Measurements from ENCODE around the gene ATP6V0E2.
"Not testable (repeated sequence)": the region's sequence is repeated elsewhere in the genome, so short reads cannot be mapped to it uniquely, and the experiment has no call there.

Gene ATP6V0E2

DNA sequence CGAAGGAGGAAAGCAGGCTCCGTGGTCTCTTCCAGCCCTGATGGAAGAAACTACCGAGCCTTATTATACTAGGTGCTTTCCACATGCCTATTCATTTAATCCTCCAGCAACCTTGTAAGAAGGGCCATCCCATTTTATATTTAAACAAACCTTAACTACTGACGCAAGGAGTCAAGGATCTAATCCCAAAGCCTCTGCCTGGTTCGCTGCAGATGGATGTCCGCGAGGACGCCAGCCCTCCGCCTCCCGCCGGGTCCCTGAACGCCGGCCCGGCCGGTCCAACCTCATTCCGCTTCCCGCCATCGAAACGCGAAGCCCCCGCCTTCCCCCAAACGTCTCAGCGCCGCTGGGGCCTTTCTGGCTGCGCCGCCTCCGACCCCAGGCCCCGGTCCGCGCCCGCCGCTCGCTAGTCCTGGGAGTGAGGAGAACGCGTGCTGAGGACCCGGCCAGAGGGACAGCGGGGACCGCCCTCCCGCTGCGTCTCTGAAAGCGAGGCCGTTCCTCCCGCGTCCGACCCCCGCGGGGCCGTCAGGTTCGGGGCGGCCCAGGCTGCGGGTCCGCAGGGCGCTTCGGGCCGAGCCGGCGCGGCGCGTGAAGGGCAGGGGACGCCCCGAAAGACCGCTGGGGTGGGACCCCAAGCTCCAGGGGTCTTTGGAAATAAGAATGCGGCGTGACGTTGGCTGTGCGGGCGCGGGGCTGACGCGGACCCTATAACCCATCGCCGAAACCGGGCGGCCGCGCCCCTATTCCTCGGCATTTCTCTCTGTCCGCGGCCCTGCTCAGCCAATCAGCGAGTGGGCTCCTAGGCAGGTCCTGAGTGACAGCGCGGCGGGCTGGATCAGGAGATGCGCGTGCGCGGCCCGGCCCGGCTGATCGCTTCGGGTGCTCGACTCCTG lies at the start of gene ATP6V0E2:
Gene ATP6V0E2 (plus strand): TSS at position 896 of the 896 bp plus-strand sequence. CDS start 97 bp downstream, outside the sequence.
- H3K9me3 ChIP-seq (ENCODE audit: control insufficient read depth in 5 of 5, low read length in 5 of 5): no peaks in the 10 kb centered on the region
- H3K9ac ChIP-seq (ENCODE audit: low read length in 5 of 5): peak within 1 kb of the TSS; percentile 56 to 86 (median 76)
- H3K4me3 ChIP-seq (ENCODE audit: low read depth in 1 of 5, low read length in 5 of 5): peak within 1 kb of the TSS; percentile 70 to 82 (median 77)
- H3K27me3 ChIP-seq (ENCODE audit: control insufficient read depth in 5 of 5, insufficient read depth in 4 of 5, low read length in 5 of 5): no peaks in the 10 kb centered on the region
- peaks cover 0 to 4% (median 0%) of the 10 kb centered on the region in 5 donors for H3K36me3 ChIP-seq (ENCODE audit: control insufficient read depth in 5 of 5, insufficient read depth in 5 of 5, low read length in 5 of 5)
- H3K4me1 ChIP-seq (ENCODE audit: control insufficient read depth in 5 of 5, insufficient read depth in 5 of 5, low read length in 5 of 5): peaks cover 0 to 70% (median 66%) of the 10 kb centered on the region in 5 donors
- peak within 1 kb of the TSS; percentile 82 for H3K27ac ChIP-seq (ENCODE audit: low read depth, low read length)

DNA sequence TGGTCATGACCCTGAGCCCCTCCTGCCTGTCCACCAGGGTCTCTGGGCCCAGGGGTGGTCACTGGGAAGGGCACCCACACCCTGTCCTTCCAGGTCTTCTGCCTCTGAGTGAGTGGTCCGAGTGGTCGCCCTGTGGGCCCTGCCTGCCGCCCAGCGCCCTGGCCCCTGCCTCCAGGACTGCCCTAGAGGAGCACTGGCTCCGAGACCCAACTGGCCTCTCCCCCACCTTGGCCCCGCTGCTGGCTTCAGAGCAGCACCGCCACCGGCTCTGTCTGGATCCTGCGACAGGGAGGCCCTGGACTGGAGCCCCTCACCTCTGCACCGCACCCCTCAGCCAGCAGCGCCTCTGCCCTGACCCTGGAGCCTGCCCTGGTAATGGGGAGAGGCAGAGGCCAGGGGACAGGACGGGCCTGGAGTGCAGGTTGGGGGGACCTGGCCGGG lies 49.4 kb upstream of the ATP6V0E2 start:
- Histone ChIP-seq H3K27me3 (ENCODE audit: control insufficient read depth in 5 of 5, insufficient read depth in 4 of 5, low read length in 5 of 5) (peaks cover 0 to 13% (median 8%) of the 10 kb centered on the region in 5 donors), H3K9me3 (ENCODE audit: control insufficient read depth in 5 of 5, low read length in 5 of 5) (no peaks in the 10 kb centered on the region), H3K9ac (ENCODE audit: low read length in 5 of 5) (no peak overlapping the region), H3K36me3 (ENCODE audit: control insufficient read depth in 5 of 5, insufficient read depth in 5 of 5, low read length in 5 of 5) (no peaks in the 10 kb centered on the region), H3K4me1 (ENCODE audit: control insufficient read depth in 5 of 5, insufficient read depth in 5 of 5, low read length in 5 of 5) (peaks cover 0 to 10% (median 0%) of the 10 kb centered on the region in 5 donors), H3K4me3 (ENCODE audit: low read depth in 1 of 5, low read length in 5 of 5) (no peak overlapping the region), H3K27ac (ENCODE audit: low read depth, low read length) (no peak overlapping the region)

DNA sequence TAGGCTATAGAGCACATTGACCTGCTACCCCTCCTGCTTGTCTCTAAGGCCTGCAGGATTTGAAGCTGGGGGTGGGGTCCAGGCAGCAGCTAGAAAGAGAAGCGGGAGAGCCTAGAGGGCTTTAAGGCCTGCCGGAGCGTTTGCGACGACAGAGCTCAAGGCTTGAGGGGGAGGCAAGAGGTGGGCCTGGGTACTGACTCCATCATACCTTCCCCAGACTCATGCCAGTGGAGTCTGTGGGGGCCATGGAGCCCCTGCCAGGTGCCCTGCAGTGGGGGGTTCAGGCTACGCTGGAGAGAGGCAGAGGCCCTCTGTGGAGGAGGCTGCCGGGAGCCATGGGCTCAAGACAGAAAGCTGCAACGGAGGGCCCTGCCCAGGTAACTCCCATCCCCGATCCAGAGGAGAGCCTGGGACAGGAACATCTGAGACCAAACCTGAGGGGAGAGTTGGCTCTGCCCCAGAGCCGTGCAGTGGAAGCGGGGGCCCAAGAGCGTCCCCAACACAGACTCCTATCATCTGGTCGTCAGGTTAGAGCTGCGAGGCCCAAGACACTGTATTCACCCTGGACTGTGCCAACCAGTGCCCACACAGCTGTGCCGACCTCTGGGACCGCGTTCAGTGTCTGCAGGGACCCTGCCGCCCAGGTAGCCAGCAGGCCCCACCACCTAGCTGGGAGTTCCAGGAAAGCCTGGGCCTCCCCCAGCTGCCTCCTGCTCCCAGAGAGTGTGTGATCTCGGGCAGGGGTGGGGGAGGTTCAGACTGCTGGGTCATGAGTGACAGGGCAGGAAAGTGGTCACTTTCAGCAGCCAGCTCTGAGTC lies 48.8 kb upstream of the ATP6V0E2 start:
- Histone ChIP-seq H3K9me3 (ENCODE audit: control insufficient read depth in 5 of 5, low read length in 5 of 5) (no peaks in the 10 kb centered on the region), H3K4me1 (ENCODE audit: control insufficient read depth in 5 of 5, insufficient read depth in 5 of 5, low read length in 5 of 5) (peaks cover 0 to 10% (median 0%) of the 10 kb centered on the region in 5 donors), H3K36me3 (ENCODE audit: control insufficient read depth in 5 of 5, insufficient read depth in 5 of 5, low read length in 5 of 5) (no peaks in the 10 kb centered on the region), H3K27me3 (ENCODE audit: control insufficient read depth in 5 of 5, insufficient read depth in 4 of 5, low read length in 5 of 5) (peaks cover 0 to 13% (median 8%) of the 10 kb centered on the region in 5 donors), H3K9ac (ENCODE audit: low read length in 5 of 5) (no peak overlapping the region), H3K4me3 (ENCODE audit: low read depth in 1 of 5, low read length in 5 of 5) (no peak overlapping the region), H3K27ac (ENCODE audit: low read depth, low read length) (no peak overlapping the region)

DNA sequence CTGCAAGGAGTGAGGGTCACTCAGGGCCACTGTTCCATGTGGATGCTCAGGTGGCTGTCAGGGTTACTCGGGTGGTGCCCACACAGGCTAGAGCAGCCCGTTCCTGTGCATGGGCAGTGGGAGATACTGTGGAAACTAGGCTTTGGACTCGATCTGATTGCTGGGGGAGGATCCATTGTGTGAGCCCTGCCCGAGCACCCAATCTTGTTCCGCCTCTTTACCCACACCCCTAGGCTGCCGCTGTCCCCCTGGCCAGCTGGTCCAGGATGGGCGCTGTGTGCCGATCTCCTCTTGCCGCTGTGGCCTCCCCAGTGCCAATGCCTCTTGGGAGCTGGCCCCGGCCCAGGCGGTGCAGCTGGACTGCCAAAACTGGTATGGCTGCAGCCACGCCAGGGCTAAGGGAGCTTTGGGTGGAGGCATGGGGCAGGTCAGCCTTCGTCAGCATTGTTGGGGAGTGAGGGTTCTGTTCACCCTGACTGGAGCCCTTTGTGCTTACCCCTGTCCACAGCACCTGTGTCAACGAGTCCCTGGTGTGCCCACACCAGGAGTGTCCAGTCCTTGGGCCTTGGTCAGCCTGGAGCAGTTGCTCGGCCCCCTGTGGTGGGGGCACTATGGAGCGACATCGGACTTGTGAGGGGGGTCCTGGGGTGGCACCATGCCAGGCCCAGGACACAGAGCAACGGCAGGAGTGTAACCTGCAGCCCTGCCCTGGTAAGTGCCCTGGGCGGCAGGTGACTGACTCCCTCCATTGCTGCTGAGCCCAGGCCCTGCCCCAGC lies 48.0 kb upstream of the ATP6V0E2 start:
- Histone ChIP-seq H3K4me3 (ENCODE audit: low read depth in 1 of 5, low read length in 5 of 5) (no peak overlapping the region), H3K27me3 (ENCODE audit: control insufficient read depth in 5 of 5, insufficient read depth in 4 of 5, low read length in 5 of 5) (peaks cover 0 to 15% (median 10%) of the 10 kb centered on the region in 5 donors), H3K9ac (ENCODE audit: low read length in 5 of 5) (no peak overlapping the region), H3K4me1 (ENCODE audit: control insufficient read depth in 5 of 5, insufficient read depth in 5 of 5, low read length in 5 of 5) (peaks cover 0 to 8% (median 0%) of the 10 kb centered on the region in 5 donors), H3K36me3 (ENCODE audit: control insufficient read depth in 5 of 5, insufficient read depth in 5 of 5, low read length in 5 of 5) (no peaks in the 10 kb centered on the region), H3K27ac (ENCODE audit: low read depth, low read length) (no peak overlapping the region), H3K9me3 (ENCODE audit: control insufficient read depth in 5 of 5, low read length in 5 of 5) (no peaks in the 10 kb centered on the region)

DNA sequence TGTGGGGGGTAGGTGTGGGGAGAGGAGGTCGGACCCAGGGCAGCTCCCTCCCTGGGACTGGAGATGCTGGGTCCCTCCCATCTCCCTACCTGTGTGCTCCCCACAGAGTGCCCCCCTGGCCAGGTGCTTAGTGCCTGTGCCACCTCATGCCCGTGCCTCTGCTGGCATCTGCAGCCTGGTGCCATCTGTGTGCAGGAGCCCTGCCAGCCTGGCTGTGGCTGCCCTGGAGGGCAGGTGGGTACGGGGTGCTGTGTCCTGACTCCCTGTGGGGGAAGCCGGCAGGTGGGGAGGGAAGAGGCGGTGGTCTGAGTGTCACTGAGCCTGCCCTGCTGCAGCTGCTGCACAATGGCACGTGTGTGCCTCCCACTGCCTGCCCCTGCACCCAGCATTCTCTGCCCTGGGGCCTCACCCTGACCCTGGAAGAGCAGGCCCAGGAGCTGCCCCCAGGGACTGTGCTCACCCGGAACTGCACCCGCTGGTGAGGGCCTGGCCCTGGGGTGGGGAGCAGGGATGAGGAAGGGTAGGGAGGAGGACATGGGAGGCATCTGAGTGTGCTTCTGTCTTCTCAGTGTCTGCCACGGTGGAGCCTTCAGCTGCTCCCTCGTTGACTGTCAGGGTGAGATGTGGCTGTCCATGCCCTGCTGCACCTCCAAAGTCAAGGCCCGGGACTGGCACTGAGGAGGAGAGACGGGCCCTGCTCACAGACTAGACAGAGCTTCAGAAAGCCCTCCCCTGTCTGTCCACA lies 47.3 kb upstream of the ATP6V0E2 start:
- H3K4me3 ChIP-seq (ENCODE audit: low read depth in 1 of 5, low read length in 5 of 5): no peak overlapping the region

DNA sequence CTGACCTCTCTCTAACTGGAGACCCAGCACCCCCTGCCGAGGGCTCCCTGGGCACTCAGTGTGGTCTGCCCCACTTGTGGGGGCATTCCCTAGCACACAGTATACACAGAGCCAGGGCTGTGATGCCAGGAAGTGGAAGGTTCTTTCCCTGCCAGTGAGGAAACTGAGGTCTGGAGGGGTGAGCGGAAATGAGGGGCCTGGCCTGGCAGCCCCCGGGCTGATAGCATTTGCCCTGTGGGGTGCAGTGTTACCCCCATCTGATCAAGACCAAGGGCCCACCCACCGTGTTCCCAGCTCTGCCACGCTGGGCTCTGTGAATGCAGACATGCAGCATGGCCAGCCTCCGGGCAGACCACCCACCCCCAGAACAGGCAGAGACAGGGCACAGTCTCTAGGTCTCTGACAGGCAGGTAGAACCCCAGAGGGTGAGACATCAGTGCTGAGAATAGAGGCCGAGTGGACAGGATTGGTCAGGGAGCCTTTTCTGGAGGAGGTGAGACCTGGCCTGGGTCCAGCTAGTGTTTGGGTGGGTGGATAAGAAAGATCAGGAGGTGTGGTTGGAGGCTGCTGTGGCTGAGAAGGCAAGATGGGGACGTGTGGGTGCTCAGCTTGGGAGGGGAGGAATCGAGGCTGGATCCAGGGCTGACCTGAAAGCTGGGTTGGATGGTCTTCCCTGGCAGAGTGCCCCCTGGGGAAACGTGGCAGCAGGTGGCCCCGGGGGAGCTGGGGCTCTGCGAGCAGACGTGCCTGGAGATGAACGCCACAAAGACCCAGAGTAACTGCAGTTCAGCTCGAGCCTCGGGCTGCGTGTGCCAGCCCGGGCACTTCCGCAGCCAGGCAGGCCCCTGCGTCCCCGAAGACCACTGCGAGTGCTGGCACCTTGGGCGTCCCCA lies 46.4 kb upstream of the ATP6V0E2 start:
- Histone ChIP-seq H3K9ac (ENCODE audit: low read length in 5 of 5) (no peak overlapping the region), H3K27me3 (ENCODE audit: control insufficient read depth in 5 of 5, insufficient read depth in 4 of 5, low read length in 5 of 5) (peaks cover 5 to 23% (median 12%) of the 10 kb centered on the region in 5 donors), H3K9me3 (ENCODE audit: control insufficient read depth in 5 of 5, low read length in 5 of 5) (no peaks in the 10 kb centered on the region), H3K4me3 (ENCODE audit: low read depth in 1 of 5, low read length in 5 of 5) (no peak overlapping the region), H3K4me1 (ENCODE audit: control insufficient read depth in 5 of 5, insufficient read depth in 5 of 5, low read length in 5 of 5) (peaks cover 0 to 4% (median 0%) of the 10 kb centered on the region in 5 donors), H3K36me3 (ENCODE audit: control insufficient read depth in 5 of 5, insufficient read depth in 5 of 5, low read length in 5 of 5) (no peaks in the 10 kb centered on the region), H3K27ac (ENCODE audit: low read depth, low read length) (no peak overlapping the region)

More for the DNA sequence above, 47.3 kb upstream of the ATP6V0E2 start:
- Histone ChIP-seq H3K4me1 (ENCODE audit: control insufficient read depth in 5 of 5, insufficient read depth in 5 of 5, low read length in 5 of 5) (peaks cover 0 to 4% (median 0%) of the 10 kb centered on the region in 5 donors), H3K9ac (ENCODE audit: low read length in 5 of 5) (no peak overlapping the region), H3K27me3 (ENCODE audit: control insufficient read depth in 5 of 5, insufficient read depth in 4 of 5, low read length in 5 of 5) (peaks cover 5 to 21% (median 12%) of the 10 kb centered on the region in 5 donors), H3K27ac (ENCODE audit: low read depth, low read length) (no peak overlapping the region), H3K36me3 (ENCODE audit: control insufficient read depth in 5 of 5, insufficient read depth in 5 of 5, low read length in 5 of 5) (no peaks in the 10 kb centered on the region), H3K9me3 (ENCODE audit: control insufficient read depth in 5 of 5, low read length in 5 of 5) (no peaks in the 10 kb centered on the region)

DNA sequence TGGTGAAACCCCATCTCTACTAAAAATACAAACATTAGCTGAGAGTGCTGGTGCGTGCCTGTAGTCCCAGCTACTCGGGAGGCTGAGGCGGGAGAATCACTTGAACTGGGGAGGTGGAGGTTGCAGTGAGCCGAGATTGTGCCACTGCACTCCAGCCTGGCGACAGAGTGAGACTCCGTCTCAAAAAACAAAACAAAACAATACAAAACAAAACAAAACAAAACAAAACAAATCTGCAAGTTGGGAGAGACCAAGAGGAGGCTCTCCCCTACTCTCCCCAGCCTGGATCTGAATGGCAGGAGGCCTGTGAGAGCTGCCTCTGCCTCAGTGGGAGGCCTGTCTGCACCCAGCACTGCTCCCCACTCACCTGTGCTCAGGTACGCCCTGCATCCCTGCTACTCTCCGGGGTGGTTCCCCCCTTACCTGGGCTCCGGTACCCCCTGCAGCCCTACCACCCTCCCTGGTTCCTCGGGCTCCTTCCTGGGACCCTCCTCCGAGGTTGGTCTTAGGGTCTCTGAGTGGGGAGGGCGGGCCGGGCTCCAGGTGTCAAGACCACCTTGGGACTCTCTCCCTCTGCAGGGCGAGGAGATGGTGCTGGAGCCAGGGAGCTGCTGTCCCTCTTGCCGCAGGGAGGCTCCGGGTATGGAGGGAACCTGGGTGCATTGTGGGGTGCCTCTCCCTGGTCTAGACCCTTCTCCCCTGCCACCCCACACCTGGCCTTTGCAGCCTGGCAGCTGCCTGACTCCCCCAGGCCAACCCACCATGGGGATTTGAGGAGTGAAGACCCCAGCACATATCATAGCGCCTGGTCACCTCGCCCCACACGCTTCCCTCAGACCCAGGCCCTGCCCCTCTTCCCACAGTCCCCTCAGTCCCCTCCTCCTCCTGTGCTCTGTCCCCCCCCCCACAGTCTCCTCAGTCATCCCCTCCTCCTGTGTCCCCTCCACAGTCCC lies 45.1 kb upstream of the ATP6V0E2 start:
- H3K36me3 ChIP-seq (ENCODE audit: control insufficient read depth in 5 of 5, insufficient read depth in 5 of 5, low read length in 5 of 5): no peaks in the 10 kb centered on the region
- H3K27me3 ChIP-seq (ENCODE audit: control insufficient read depth in 5 of 5, insufficient read depth in 4 of 5, low read length in 5 of 5): peaks cover 5 to 20% (median 12%) of the 10 kb centered on the region in 5 donors
- H3K27ac ChIP-seq (ENCODE audit: low read depth, low read length): no peak overlapping the region
- no peak overlapping the region for H3K9ac ChIP-seq (ENCODE audit: low read length in 5 of 5)
- no peaks in the 10 kb centered on the region for H3K9me3 ChIP-seq (ENCODE audit: control insufficient read depth in 5 of 5, low read length in 5 of 5)
- H3K4me1 ChIP-seq (ENCODE audit: control insufficient read depth in 5 of 5, insufficient read depth in 5 of 5, low read length in 5 of 5): no peaks in the 10 kb centered on the region
- no peak overlapping the region for H3K4me3 ChIP-seq (ENCODE audit: low read depth in 1 of 5, low read length in 5 of 5)

DNA sequence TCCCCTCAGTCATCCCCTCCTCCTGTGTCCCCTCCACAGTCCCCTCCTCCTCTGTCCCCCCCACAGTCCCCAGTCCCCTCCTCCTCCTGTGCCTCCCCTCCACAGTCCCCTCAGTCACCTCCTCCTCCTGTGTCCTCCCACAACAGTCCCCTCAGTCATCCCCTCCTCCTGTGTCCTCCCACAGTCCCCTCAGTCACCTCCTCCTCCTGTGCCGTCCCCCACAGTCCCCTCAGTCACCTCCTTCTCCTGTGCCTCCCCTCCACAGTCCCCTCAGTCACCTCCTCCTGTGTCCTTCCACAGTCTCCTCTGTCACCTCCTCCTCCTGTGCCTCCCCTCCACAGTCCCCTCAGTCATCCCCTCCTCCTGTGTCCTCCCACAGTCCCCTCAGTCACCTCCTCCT lies 43.2 kb upstream of the ATP6V0E2 start:
- H3K27me3 ChIP-seq (ENCODE audit: control insufficient read depth in 5 of 5, insufficient read depth in 4 of 5, low read length in 5 of 5): peaks cover 5 to 14% (median 12%) of the 10 kb centered on the region in 5 donors
- not testable (repeated sequence) for H3K9me3 ChIP-seq (ENCODE audit: control insufficient read depth in 5 of 5, low read length in 5 of 5); H3K4me3 ChIP-seq (ENCODE audit: low read depth in 1 of 5, low read length in 5 of 5); H3K27ac ChIP-seq (ENCODE audit: low read depth, low read length); H3K4me1 ChIP-seq (ENCODE audit: control insufficient read depth in 5 of 5, insufficient read depth in 5 of 5, low read length in 5 of 5); H3K36me3 ChIP-seq (ENCODE audit: control insufficient read depth in 5 of 5, insufficient read depth in 5 of 5, low read length in 5 of 5); H3K9ac ChIP-seq (ENCODE audit: low read length in 5 of 5)

Data from subcutaneous abdominal adipose tissue (tissue), 5 donors.